Right atrium auricular region (tissue), 2 donors: ENCODE results near the gene NEK10. TPM values are rescaled to one million over a fixed set of nuclear protein-coding genes. Genes with fewer than 3 reads are reported as not detected.

Experiments used
- DNase-seq: peaks from one replicate; pipeline ENCODE4 v3.0.0-alpha.2; 2019; ENCODE audit warnings: low spot score
- H3K27ac ChIP-seq, 2 donors: fragments of 200-600 bp; sonication (generic); 1 replicate in 1 of 2; 2 replicates in 1 of 2; pipeline ENCODE4 v1.5.1; 2016 to 2019
- H3K27me3 ChIP-seq, 2 donors: fragments of 200-600 bp; sonication (generic); one replicate each; pipeline versions ENCODE4 v1.5.1 to v1.6.0; 2017 to 2019
- H3K36me3 ChIP-seq: fragments of 200-600 bp; sonication (generic); one replicate; pipeline ENCODE4 v1.5.1; 2016
- H3K4me1 ChIP-seq, 2 donors: fragments of 200-600 bp; sonication (generic); one replicate each; pipeline versions ENCODE4 v1.5.1 to v1.6.0; 2017 to 2019
- H3K4me3 ChIP-seq, 2 donors: fragments of 200-600 bp; sonication (generic); 1 replicate in 1 of 2; 2 replicates in 1 of 2; pipeline ENCODE4 v1.5.1; 2017 to 2019; ENCODE audit warnings: mild to moderate bottlenecking in 1 of 2, moderate library complexity in 1 of 2
- H3K9me3 ChIP-seq, 2 donors: fragments of 200-600 bp; sonication (generic); one replicate each; pipeline ENCODE4 v1.5.1; 2019
- total RNA-seq, 2 donors: library from RNA; depleted of rRNA; stranded (reverse); fragments of >200 nt; gene quantifications; one replicate each; pipeline ENCODE4 v1.1.0, GENCODE V29; 2016
- TF ChIP-seq, protein P1 (sequence below), 2 donors: fragments of 200-600 bp; sonication (generic); IDR thresholded peaks; one replicate each; pipeline ENCODE4 v1.5.1; 2019; ENCODE audit warnings: antibody characterized with exemption in 2 of 2

The NEK10 gene
- total RNA-seq, 2 donors from 2014 or later: 10.3 to 18.3 TPM

DNA sequence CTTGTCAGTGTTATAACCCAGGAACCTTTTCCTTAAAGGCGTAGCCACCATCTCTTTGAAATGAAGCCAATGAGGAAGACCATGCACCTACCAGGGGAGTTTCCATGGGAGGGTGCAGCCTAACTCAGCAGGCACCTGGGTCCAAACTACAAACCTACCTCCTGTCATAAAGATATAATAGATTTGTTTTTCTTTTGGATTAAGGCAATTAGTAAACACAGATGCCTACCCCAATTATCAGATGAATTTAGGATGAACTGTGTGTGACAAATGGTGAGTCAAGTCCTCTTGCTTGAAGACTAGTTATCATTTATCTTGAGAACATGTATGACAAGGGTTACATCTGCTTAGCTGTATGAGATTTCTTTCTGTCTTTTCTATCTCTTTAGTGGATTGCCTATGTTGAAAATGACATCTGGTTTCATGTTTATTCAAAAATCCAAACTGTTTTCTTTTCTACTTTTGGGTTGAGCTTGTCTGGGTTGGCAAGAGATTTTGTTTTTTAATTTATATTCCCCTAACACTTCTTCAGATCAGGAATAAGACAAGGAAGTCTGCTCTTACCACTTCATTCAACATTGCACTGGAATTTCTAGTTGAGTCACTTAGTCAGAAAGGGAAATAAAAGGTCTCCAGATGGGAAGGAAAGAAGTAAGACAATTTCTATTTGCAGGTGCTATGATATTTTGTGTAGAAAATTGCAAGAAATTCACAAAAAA, 149.9 kb downstream of the NEK10 start:
- no peaks in the 10 kb centered on the region for H3K9me3 ChIP-seq
- TF ChIP-seq, protein P1, sequence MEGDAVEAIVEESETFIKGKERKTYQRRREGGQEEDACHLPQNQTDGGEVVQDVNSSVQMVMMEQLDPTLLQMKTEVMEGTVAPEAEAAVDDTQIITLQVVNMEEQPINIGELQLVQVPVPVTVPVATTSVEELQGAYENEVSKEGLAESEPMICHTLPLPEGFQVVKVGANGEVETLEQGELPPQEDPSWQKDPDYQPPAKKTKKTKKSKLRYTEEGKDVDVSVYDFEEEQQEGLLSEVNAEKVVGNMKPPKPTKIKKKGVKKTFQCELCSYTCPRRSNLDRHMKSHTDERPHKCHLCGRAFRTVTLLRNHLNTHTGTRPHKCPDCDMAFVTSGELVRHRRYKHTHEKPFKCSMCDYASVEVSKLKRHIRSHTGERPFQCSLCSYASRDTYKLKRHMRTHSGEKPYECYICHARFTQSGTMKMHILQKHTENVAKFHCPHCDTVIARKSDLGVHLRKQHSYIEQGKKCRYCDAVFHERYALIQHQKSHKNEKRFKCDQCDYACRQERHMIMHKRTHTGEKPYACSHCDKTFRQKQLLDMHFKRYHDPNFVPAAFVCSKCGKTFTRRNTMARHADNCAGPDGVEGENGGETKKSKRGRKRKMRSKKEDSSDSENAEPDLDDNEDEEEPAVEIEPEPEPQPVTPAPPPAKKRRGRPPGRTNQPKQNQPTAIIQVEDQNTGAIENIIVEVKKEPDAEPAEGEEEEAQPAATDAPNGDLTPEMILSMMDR (IDR thresholded peaks at IDR 0.05): no peak
- H3K4me3 ChIP-seq: no peak overlapping the region
- peaks cover 0 to 5% of the 10 kb centered on the region in 2 donors for H3K4me1 ChIP-seq
- H3K27ac ChIP-seq: no peak overlapping the region
- H3K36me3 ChIP-seq: no peaks in the 10 kb centered on the region
- no peaks in the 10 kb centered on the region for H3K27me3 ChIP-seq
- DNase-seq: no peak

DNA sequence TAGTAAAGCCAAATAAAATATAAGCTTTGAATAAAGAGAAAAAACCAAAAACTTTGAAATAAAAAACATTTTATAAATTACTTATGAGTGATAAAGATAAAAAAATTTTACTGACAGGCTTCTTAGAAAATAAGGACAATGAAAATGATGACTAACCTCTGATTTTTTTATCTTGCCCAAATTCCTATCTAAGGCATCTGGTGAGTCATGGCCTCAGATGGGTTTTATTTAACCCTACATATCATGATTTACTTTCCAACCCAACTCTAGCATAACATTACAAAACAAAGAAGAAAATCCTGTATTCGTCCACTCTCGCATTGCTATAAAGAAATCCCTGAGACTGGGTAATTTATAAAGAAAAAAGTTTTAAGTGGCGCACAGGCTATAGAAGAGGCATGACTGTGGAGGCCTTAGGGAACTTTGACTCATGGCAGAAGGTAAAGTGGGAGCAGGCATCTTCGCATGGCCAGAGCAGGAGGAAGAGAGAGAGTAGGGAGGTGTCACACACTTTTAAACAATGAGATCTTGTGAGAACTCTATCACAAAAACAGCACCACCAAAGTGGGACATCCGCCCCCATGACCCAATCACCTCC, 152.1 kb downstream of the NEK10 start:
- no peaks in the 10 kb centered on the region for H3K4me1 ChIP-seq
- no peak for DNase-seq
- no peak overlapping the region for H3K27ac ChIP-seq
- no peaks in the 10 kb centered on the region for H3K27me3 ChIP-seq
- no peak overlapping the region for H3K4me3 ChIP-seq
- H3K9me3 ChIP-seq: no peaks in the 10 kb centered on the region
- TF ChIP-seq, protein P1 (IDR thresholded peaks at IDR 0.05): no peak
- no peaks in the 10 kb centered on the region for H3K36me3 ChIP-seq

DNA sequence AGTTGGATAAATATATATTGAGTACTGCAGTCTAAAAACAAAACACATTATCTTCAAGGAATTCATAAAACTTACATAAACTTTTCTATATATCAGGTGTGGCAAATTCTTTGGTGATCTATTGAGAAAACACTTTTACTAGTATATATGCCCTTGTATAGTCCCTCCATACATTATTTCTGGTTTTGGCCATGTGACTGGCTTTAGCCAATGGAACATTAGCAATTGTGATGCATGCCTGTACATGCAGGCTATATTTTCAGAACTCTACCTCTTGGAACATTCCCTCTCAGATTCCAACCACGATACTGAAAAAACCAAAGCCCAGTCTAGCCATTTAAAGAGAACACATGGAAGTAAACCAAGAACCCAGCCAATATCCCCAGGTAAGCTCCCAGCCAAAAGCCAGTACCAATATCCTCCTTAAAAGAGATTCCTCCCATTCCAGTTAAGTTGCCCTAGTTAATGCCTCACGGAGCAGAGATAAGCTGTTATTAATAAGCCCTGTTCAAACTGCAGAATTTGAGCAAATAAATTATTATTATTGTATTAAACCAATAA, 152.8 kb downstream of the NEK10 start:
- TF ChIP-seq, protein P1 (IDR thresholded peaks at IDR 0.05): no peak
- Histone ChIP-seq H3K9me3 (no peaks in the 10 kb centered on the region), H3K27me3 (no peaks in the 10 kb centered on the region), H3K4me1 (no peaks in the 10 kb centered on the region), H3K36me3 (no peaks in the 10 kb centered on the region), H3K4me3 (no peak overlapping the region), H3K27ac (no peak overlapping the region)
- DNase-seq: no peak

DNA sequence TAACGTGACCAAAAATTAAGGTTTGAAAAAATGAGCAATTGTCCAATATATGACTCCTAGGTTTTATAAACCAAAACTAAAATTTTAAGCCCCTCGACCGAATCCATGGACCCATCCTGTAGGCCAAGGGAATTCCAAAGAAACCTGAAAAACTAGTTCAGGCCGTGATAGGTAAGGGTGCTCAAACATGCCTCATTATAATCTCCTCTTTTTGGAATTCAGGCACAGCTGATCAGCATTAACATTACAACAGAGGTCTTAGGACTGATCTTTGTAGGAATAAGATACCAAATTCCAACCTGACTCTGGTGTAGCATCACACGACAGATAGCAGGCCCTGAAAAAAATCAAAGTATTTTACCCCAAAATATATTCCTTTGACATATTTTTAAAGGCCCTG, 155.7 kb downstream of the NEK10 start:
- Histone ChIP-seq H3K4me1 (peaks cover 0 to 8% of the 10 kb centered on the region in 2 donors), H3K27me3 (no peaks in the 10 kb centered on the region), H3K9me3 (no peaks in the 10 kb centered on the region), H3K36me3 (no peaks in the 10 kb centered on the region), H3K4me3 (no peak overlapping the region), H3K27ac (no peak overlapping the region)
- DNase-seq: no peak
- TF ChIP-seq, protein P1 (IDR thresholded peaks at IDR 0.05): no peak

DNA sequence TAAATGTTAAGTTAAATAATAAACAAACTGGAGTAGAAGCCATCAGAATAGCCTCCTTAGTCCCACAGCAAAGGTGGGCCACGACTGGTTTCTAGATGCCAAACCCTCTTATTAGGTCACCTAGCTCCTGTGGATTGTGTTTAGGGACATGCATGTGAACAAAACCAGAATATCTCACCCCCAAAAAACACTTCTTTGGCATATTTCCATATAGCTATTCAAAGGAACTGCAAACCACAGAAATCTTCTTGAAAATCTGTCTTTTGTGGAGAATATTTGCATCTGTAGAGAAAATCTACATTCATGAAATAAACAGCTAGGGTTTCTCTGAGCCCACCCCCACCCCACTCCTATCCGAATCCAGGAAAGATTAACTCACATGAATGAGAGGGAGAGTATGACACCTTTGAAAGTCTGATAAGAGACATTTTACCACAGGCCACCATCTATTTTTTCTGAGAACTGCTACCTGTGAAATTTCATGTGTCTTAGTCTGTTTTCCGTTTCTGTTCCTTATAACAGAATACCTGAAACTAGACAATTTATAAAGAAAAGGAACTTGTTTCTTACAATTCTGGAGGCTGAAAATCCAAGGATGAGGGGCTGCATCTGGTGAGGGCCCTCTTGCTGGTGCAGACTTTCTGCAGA, 159.4 kb downstream of the NEK10 start:
- TF ChIP-seq, protein P1 (IDR thresholded peaks at IDR 0.05): no peak
- DNase-seq: no peak
- Histone ChIP-seq H3K9me3 (no peaks in the 10 kb centered on the region), H3K27me3 (no peaks in the 10 kb centered on the region), H3K4me3 (no peak overlapping the region), H3K27ac (no peak overlapping the region), H3K36me3 (no peaks in the 10 kb centered on the region), H3K4me1 (peaks cover 0 to 10% of the 10 kb centered on the region in 2 donors)
